ENCODE measurements around the gene ALKBH3. TPM values are rescaled to one million over a fixed set of nuclear protein-coding genes. Genes with fewer than 3 reads are reported as not detected.

The ALKBH3 gene
- total and polyA plus RNA-seq, 2 of the 13 experiments (the other 11 are each of a cell fraction or from before 2014, with no cell fraction given), result 17.8 to 36.1 TPM

DNA sequence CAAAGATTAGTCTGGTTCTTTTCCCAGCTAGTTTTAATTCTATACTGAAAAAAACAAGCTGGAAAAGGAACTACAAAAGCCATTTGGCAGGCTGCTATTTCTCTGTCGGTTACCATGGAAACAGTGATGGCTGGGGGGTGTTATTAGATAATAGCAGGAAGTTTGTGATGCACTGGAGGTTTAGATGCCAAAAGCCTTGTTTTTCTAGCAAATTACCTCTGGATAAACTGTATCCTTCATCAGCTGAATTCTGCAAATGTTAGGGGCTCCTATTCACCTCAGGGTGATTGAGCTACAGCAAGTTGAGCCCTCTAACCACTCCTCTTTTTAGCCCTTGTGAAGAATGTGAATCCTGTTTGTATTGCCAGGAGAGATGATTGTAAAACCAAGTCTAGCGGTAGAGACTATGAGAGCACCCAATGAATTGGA is 25.2 kb downstream of the ALKBH3 start:
- TF ChIP-seq EP300 (IDR thresholded peaks at IDR 0.05; ENCODE audit: low read depth in 2 of 2, low read length in 2 of 2), result no peak
- TF ChIP-seq EP300 (CRISPR knock-in tag; IDR thresholded peaks at IDR 0.05; ENCODE audit: borderline replicate concordance), result no peak
- peak; percentile 16; the same call in 1 of the 2 replicates for TF ChIP-seq RFX1 (IDR thresholded peaks at IDR 0.05)
- DNase-seq (ENCODE audit: low spot score) (no peak), ATAC-seq (no peak), FAIRE-seq (no peak)
- Histone ChIP-seq H2AFZ (ENCODE audit: low read length) (no peak overlapping the region), H3K79me2 (ENCODE audit: insufficient read depth, low read length) (no peaks in the 10 kb centered on the region), H3K4me1 (ENCODE audit: insufficient read depth, low read length) (no peaks in the 10 kb centered on the region), H3K9ac (ENCODE audit: insufficient read depth, low read depth, low read length) (no peak overlapping the region), H4K20me1 (ENCODE audit: insufficient read depth, low read length) (no peaks in the 10 kb centered on the region), H3K4me2 (ENCODE audit: low read depth, low read length) (no peak overlapping the region), H3K27ac (ENCODE audit: extremely low read length, insufficient read depth, low read length) (no peak overlapping the region), H3K9me3 (ENCODE audit: low read length) (no peaks in the 10 kb centered on the region), H3K4me3 (replicated peaks in 1 of 3; ENCODE audit: insufficient read depth in 1 of 3, low read depth in 2 of 3, low read length in 3 of 3) (no peak overlapping the region), H3K27me3 (ENCODE audit: control insufficient read depth in 1 of 2, insufficient read depth in 2 of 2, low read length in 2 of 2) (no peaks in the 10 kb centered on the region), H3K36me3 (replicated peaks in 1 of 2; ENCODE audit: control insufficient read depth in 1 of 2, insufficient read depth in 2 of 2, low read length in 2 of 2) (peaks cover 6 to 28% of the 10 kb centered on the region in 2 experiments)
- POLR2A ChIA-PET, result no interaction called here
- in situ Hi-C loops (cut with HindIII; ENCODE audit: extremely low pct_ligation_motif_present, low pct_unique_long_range_greater_than_20kb), result no loop called here
- WGBS (ENCODE audit: low lambda C conversion rate), result 100% methylated on average over 2 of the region's 2 CpGs
- CTCF ChIA-PET (ENCODE audit: low intra/inter-chr PET ratio, low total read pairs), result no interaction called here
- intact Hi-C loops (cut with micrococcal nuclease; ENCODE audit: unreplicated experiment), result no loop called here
- BruUV-seq (replicated peaks), result no TSS peak

DNA sequence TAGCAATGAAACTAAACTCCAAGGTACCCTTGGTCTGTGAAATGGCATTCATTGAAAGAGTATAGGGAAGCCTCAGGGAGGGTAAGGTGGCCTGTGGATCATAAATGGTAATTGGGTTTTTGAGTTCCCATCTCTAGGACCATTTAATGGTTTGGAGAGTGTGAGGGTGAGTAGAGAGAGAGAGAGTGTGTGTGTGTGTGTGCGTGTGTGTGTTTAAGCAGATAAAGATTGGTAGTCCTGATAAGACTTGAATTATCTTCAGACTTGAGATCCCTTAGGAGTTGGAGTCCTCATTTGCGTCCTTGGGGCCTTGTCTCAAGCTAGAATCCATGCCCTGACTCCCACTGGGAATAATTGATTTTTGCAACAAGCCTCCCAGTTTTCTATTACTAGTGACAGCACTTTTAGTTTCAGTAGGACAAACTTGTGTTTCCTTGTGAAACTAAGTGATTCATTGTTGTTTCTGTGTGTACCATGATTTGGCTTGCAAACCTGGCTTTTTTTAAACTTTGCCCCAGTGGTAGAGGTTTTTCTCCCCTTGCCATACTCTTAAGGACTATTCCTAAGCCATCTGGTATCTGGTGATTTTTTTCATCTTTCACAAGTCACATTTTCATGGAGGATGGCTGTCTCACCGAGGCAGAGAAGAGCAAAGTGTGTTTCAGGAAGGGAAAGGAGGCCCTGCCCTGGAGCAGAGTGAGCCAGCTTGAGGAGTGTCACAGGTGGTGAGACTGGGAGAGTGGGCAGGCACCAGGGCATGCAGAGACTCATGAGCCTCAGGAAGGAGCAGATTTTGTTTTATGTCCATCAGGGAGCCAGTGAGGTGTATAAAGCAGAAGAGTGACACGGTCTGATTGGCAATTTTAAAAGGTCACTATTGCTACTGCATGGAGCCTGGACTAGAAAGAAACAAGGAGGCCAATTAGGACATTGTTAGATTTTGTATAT is 26.7 kb downstream of the ALKBH3 start:
- H3K4me3 ChIP-seq (replicated peaks in 1 of 3; ENCODE audit: insufficient read depth in 1 of 3, low read depth in 2 of 3, low read length in 3 of 3), result no peak overlapping the region
- no peak for FAIRE-seq
- no peak overlapping the region for H3K4me2 ChIP-seq (ENCODE audit: low read depth, low read length)
- H3K4me1 ChIP-seq (ENCODE audit: insufficient read depth, low read length), result no peaks in the 10 kb centered on the region
- CTCF ChIA-PET (ENCODE audit: low intra/inter-chr PET ratio, low total read pairs), result no interaction called here
- DNase-seq (ENCODE audit: low spot score), result no peak
- H2AFZ ChIP-seq (ENCODE audit: low read length), result no peak overlapping the region
- in situ Hi-C loops (cut with HindIII; ENCODE audit: extremely low pct_ligation_motif_present, low pct_unique_long_range_greater_than_20kb), result no loop called here
- intact Hi-C loops (cut with micrococcal nuclease; ENCODE audit: unreplicated experiment), result no loop called here
- H4K20me1 ChIP-seq (ENCODE audit: insufficient read depth, low read length), result no peaks in the 10 kb centered on the region
- no peak for ATAC-seq
- POLR2A ChIA-PET, result no interaction called here
- no peak overlapping the region for H3K27ac ChIP-seq (ENCODE audit: extremely low read length, insufficient read depth, low read length)
- peaks cover 8 to 20% of the 10 kb centered on the region in 2 experiments for H3K36me3 ChIP-seq (replicated peaks in 1 of 2; ENCODE audit: control insufficient read depth in 1 of 2, insufficient read depth in 2 of 2, low read length in 2 of 2)
- no peaks in the 10 kb centered on the region for H3K27me3 ChIP-seq (ENCODE audit: control insufficient read depth in 1 of 2, insufficient read depth in 2 of 2, low read length in 2 of 2)
- no peaks in the 10 kb centered on the region for H3K79me2 ChIP-seq (ENCODE audit: insufficient read depth, low read length)
- no peak overlapping the region for H3K9ac ChIP-seq (ENCODE audit: insufficient read depth, low read depth, low read length)
- BruUV-seq (replicated peaks), result no TSS peak
- 90% methylated on average over 4 of the region's 4 CpGs for WGBS (ENCODE audit: low lambda C conversion rate)
- H3K9me3 ChIP-seq (ENCODE audit: low read length), result no peaks in the 10 kb centered on the region
- TF ChIP-seq ISL2 (CRISPR knock-in tag; IDR thresholded peaks at IDR 0.05) (no peak), ZNF557 (CRISPR knock-in tag; IDR thresholded peaks at IDR 0.05) (no peak), PHF20 (CRISPR knock-in tag; IDR thresholded peaks at IDR 0.05) (no peak), ZNF460 (CRISPR knock-in tag; IDR thresholded peaks at IDR 0.05; ENCODE audit: borderline replicate concordance) (no peak), SCMH1 (CRISPR knock-in tag; IDR thresholded peaks at IDR 0.05; ENCODE audit: borderline replicate concordance) (no peak), MBNL3 (CRISPR knock-in tag; conservative IDR thresholded peaks at IDR 0.05) (no peak), CREB1 (IDR thresholded peaks at IDR 0.05) (no peak), CREB1 (CRISPR knock-in tag; IDR thresholded peaks at IDR 0.05) (no peak), NCOA2 (CRISPR knock-in tag; IDR thresholded peaks at IDR 0.05) (no peak)
- TF ChIP-seq, protein P1, sequence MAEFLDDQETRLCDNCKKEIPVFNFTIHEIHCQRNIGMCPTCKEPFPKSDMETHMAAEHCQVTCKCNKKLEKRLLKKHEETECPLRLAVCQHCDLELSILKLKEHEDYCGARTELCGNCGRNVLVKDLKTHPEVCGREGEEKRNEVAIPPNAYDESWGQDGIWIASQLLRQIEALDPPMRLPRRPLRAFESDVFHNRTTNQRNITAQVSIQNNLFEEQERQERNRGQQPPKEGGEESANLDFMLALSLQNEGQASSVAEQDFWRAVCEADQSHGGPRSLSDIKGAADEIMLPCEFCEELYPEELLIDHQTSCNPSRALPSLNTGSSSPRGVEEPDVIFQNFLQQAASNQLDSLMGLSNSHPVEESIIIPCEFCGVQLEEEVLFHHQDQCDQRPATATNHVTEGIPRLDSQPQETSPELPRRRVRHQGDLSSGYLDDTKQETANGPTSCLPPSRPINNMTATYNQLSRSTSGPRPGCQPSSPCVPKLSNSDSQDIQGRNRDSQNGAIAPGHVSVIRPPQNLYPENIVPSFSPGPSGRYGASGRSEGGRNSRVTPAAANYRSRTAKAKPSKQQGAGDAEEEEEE (CRISPR knock-in tag; IDR thresholded peaks at IDR 0.05; ENCODE audit: borderline replicate concordance), result no peak
- TF ChIP-seq, protein P2, sequence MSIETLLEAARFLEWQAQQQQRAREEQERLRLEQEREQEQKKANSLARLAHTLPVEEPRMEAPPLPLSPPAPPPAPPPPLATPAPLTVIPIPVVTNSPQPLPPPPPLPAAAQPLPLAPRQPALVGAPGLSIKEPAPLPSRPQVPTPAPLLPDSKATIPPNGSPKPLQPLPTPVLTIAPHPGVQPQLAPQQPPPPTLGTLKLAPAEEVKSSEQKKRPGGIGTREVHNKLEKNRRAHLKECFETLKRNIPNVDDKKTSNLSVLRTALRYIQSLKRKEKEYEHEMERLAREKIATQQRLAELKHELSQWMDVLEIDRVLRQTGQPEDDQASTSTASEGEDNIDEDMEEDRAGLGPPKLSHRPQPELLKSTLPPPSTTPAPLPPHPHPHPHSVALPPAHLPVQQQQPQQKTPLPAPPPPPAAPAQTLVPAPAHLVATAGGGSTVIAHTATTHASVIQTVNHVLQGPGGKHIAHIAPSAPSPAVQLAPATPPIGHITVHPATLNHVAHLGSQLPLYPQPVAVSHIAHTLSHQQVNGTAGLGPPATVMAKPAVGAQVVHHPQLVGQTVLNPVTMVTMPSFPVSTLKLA (IDR thresholded peaks at IDR 0.05), result no peak
- TF ChIP-seq, protein P3, sequence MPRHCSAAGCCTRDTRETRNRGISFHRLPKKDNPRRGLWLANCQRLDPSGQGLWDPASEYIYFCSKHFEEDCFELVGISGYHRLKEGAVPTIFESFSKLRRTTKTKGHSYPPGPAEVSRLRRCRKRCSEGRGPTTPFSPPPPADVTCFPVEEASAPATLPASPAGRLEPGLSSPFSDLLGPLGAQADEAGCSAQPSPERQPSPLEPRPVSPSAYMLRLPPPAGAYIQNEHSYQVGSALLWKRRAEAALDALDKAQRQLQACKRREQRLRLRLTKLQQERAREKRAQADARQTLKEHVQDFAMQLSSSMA (CRISPR knock-in tag; IDR thresholded peaks at IDR 0.05), result no peak
